Measurements from ENCODE around the gene THAP10. TPM values are rescaled to one million over a fixed set of nuclear protein-coding genes. Genes with fewer than 3 reads are reported as not detected.

THAP10 gene
- not detected in 2 replicates for total RNA-seq (2011; cell fraction: chromatin; rRNA removed; ENCODE audit: low replicate concordance)
- not detected in 2 replicates for total RNA-seq (2011; cell fraction: nucleolus; rRNA removed)
- not detected in 2 replicates for total RNA-seq (2011; cell fraction: nucleoplasm; rRNA removed)
- 0.08 TPM in 1 of 2 replicates, not detected in the other for total RNA-seq (2014; rRNA removed)
- total RNA-seq (2014; rRNA removed; fragmentation: Illumina TruSeq; extraction: Trizol) = 0.04 and 0.16 TPM in 2 replicates
- 0.11 TPM in 1 of 2 replicates, not detected in the other for total RNA-seq (2015; rRNA removed; fragmentation: Illumina TruSeq; extraction: Trizol)
- 0.13 TPM in 1 of 2 replicates, not detected in the other for total RNA-seq (2021)
- polyA plus RNA-seq (2011; rRNA removed) = not detected in 2 replicates
- polyA plus RNA-seq (2011; cell fraction: cytosol; rRNA removed) = 0.03 TPM in 1 of 2 replicates, not detected in the other
- polyA plus RNA-seq (2011; cell fraction: nucleus; rRNA removed) = not detected in 2 replicates
- polyA plus RNA-seq (2012) = 0.09 and 0.78 TPM in 2 replicates
- 0.10 TPM in 1 of 2 replicates, not detected in the other for polyA plus RNA-seq (2014; fragmentation: Illumina TruSeq; extraction: Trizol)
- polyA plus RNA-seq (2014; fragmentation: Nextera tagmentation; extraction: Ambion mirVana) = under 1 TPM; 0.04 to 0.08 TPM
- 0.28 TPM in 1 of 2 replicates, not detected in the other for polyA plus RNA-seq (2014; rRNA removed)
- polyA minus RNA-seq (2011; rRNA and poly(A)+ RNA removed) = not detected in 2 replicates
- polyA minus RNA-seq (2011; cell fraction: cytosol; rRNA and poly(A)+ RNA removed) = not detected in 2 replicates
- polyA minus RNA-seq (2011; cell fraction: nucleus; rRNA and poly(A)+ RNA removed) = not detected in 2 replicates
- Bru-seq, nascent RNA = percentile 16 among the genes with signal in this experiment
- BruChase-seq, experiment 1, labeled RNA remaining after a 2-hour chase = percentile 26 among the genes with signal in this experiment
- percentile 24 among the genes with signal in this experiment for BruChase-seq, experiment 2, labeled RNA remaining after a 6-hour chase
- long read RNA-seq, experiment 1 = 0 reads
- long read RNA-seq, experiment 2 = 0 reads
- long read RNA-seq, experiment 3 = 0 reads

DNA sequence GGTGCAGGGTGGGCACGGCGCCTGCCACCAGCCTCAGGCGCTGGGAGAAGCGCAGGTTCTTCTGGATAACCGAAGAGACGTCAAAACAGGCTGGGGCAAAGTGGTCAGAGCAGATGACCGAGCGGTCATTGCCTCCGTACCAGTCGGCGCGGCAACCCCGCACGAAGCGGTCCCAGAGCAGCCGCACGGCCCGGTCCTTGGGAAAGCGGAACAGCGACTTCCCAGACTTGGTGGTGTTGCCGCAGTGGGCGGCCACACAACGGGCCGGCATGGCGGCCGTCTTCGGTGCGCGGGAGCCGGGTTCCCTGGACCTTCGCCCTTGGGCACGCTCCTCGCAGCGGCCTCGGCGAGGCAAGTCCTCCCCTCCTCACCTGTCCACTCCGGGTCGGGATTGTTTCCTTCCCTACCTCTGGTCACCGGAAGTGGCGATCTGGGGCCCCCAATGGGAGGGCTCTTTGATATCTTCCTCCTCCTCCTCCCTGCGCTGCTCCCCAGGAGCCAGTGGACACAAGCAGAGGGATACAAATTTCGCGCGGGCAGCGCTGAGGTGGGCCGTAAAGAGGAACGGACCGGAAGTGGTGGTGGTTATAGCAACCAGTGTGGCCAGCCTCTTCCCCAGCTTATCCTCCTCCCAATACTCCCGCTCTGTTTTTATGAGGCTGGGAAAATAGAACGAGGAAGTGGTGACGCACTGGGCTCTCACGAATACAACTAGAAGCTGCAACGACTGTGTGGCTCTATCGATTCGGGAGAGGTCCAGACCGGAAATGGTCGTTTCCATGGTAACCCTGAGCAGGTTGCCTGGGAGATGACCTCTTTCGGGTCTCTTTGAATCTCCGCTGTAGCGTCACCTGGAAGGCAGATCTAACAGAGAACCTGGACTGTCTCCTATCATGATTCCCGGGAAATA is at the start of gene THAP10, which contains the start of gene LRRC49:
TSS of gene THAP10 (minus strand) at position 432 of the 910 bp plus-strand sequence. CDS start at position 271, 161 bp downstream.
TSS of gene LRRC49 (plus strand) at position 825 of the 910 bp plus-strand sequence. CDS start at position 894, 69 bp downstream.
- Histone ChIP-seq H3K9me1 (ENCODE audit: control insufficient read depth, insufficient read depth, low read length) (no peaks in the 10 kb centered on the region), H3K36me3 (ENCODE audit: control insufficient read depth, insufficient read depth, low read length) (no peaks in the 10 kb centered on the region), H4K20me1 (replicated peaks; ENCODE audit: control insufficient read depth, insufficient read depth, low read length) (no peaks in the 10 kb centered on the region), H3K9ac (ENCODE audit: insufficient read depth in 1 of 2, low read depth in 2 of 2, low read length in 2 of 2) (no peak within 1 kb of the TSS; a peak in 1 of 4 replicates), H3K27me3 (ENCODE audit: control insufficient read depth in 2 of 2, insufficient read depth in 2 of 2, low read length in 2 of 2) (no peaks in the 10 kb centered on the region), H3K27ac (ENCODE audit: extremely low read depth, low read depth, low read length) (no peak within 1 kb of the TSS), H2AFZ (ENCODE audit: low read depth, low read length) (peak within 1 kb of the TSS; percentile 82), H3K4me2 (ENCODE audit: insufficient read depth, low read length) (peak within 1 kb of the TSS; percentile 61), H3K4me1 (replicated peaks in 1 of 2; ENCODE audit: control insufficient read depth in 2 of 2, insufficient read depth in 2 of 2, low read length in 2 of 2) (peaks cover 0 to 9% of the 10 kb centered on the region in 2 experiments; a peak in 2 of 5 replicates), H3K4me3 (peak within 1 kb of the TSS; percentile 35), H3K79me2 (ENCODE audit: control insufficient read depth, insufficient read depth, low read length) (no peaks in the 10 kb centered on the region), H3K9me3 (replicated peaks; ENCODE audit: control insufficient read depth, insufficient read depth, low read depth, low read length) (no peaks in the 10 kb centered on the region)
- ChIA-PET CTCF (ENCODE audit: low intra/inter-chr PET ratio) (no interaction called here), POLR2A (interaction anchor here (0.6 kb wide), 1 partner anchor 854 kb away, joined by 3 read pairs; no protein-coding TSS in a partner anchor)
- peak; percentile 93 for ATAC-seq
- in situ Hi-C loops (cut with MboI) = no loop called here
- no TSS peak for BruUV-seq (replicated peaks)
- FAIRE-seq = no peak
- peak in 3 of 4 experiments; percentile 8 to 21 (median 9) for DNase-seq (ENCODE audit: extremely low read depth in 1 of 4, low spot score in 3 of 4)
- 11% methylated on average over 35 of the region's 61 CpGs for WGBS (ENCODE audit: insufficient coverage, low coverage, missing lambda C conversion rate)
- intact Hi-C loops (cut with micrococcal nuclease) = no loop called here
- TF ChIP-seq POLR2G (IDR thresholded peaks at IDR 0.05; ENCODE audit: low read depth, low read length) = peak; percentile 44; the same call in 1 of the 2 replicates
- TF ChIP-seq RBFOX2 (IDR thresholded peaks at IDR 0.05; ENCODE audit: low read depth, low read length) = peak; percentile 51
- no peak for TF ChIP-seq ZNF121 (CRISPR knock-in tag; conservative IDR thresholded peaks at IDR 0.05)
- TF ChIP-seq MAZ (CRISPR knock-in tag; conservative IDR thresholded peaks at IDR 0.05 in 1 of 2, IDR thresholded peaks at IDR 0.05 in 1 of 2) = peak in 1 of 2 experiments; percentile 26; a peak in 1 of 4 replicates
- no peak for TF ChIP-seq TAL1 (IDR thresholded peaks at IDR 0.05)
- no peak for TF ChIP-seq ZNF79 (CRISPR knock-in tag; IDR thresholded peaks at IDR 0.05; ENCODE audit: low read depth)
- TF ChIP-seq ETS2 (tag; IDR thresholded peaks at IDR 0.05; ENCODE audit: borderline replicate concordance, poor library complexity, severe bottlenecking) = no peak
- no peak for TF ChIP-seq YY1 (IDR thresholded peaks at IDR 0.05; ENCODE audit: borderline replicate concordance in 1 of 3, control insufficient read depth in 1 of 3, extremely low read depth in 1 of 3, insufficient read depth in 3 of 3, insufficient read length in 1 of 3, insufficient replicate concordance in 2 of 3, low read depth in 1 of 3, low read length in 2 of 3)
- TF ChIP-seq, protein P1, sequence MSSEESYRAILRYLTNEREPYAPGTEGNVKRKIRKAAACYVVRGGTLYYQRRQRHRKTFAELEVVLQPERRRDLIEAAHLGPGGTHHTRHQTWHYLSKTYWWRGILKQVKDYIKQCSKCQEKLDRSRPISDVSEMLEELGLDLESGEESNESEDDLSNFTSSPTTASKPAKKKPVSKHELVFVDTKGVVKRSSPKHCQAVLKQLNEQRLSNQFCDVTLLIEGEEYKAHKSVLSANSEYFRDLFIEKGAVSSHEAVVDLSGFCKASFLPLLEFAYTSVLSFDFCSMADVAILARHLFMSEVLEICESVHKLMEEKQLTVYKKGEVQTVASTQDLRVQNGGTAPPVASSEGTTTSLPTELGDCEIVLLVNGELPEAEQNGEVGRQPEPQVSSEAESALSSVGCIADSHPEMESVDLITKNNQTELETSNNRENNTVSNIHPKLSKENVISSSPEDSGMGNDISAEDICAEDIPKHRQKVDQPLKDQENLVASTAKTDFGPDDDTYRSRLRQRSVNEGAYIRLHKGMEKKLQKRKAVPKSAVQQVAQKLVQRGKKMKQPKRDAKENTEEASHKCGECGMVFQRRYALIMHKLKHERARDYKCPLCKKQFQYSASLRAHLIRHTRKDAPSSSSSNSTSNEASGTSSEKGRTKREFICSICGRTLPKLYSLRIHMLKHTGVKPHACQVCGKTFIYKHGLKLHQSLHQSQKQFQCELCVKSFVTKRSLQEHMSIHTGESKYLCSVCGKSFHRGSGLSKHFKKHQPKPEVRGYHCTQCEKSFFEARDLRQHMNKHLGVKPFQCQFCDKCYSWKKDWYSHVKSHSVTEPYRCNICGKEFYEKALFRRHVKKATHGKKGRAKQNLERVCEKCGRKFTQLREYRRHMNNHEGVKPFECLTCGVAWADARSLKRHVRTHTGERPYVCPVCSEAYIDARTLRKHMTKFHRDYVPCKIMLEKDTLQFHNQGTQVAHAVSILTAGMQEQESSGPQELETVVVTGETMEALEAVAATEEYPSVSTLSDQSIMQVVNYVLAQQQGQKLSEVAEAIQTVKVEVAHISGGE (CRISPR knock-in tag; IDR thresholded peaks at IDR 0.05) = peak; percentile 84 to 98 (median 97)
- TF ChIP-seq TAF1 (IDR thresholded peaks at IDR 0.05; ENCODE audit: control insufficient read depth, extremely low read depth, insufficient read depth, low read length, severe bottlenecking) = no peak
- no peak for TF ChIP-seq ZNF408 (CRISPR knock-in tag; IDR thresholded peaks at IDR 0.05; ENCODE audit: low read depth)

Measured in K562 (cell line).